B cell (primary cell): ENCODE results near the gene PTPRS. TPM values are rescaled to one million over a fixed set of nuclear protein-coding genes. Genes with fewer than 3 reads are reported as not detected.

Experiments
- ATAC-seq: fragments of 200-7000 bp; cut with Tn5 transposase; one replicate; pipeline ENCODE4 v1.10.0; 2021; ENCODE audit warnings: low read depth, mild to moderate bottlenecking, moderate number of reproducible peaks, moderate library complexity
- CTCF ChIA-PET: fragments of 350-600 bp; sonication (Branson Sonifier 250); formaldehyde crosslinking; loops from one replicate; lab custom pipeline; 2021; ENCODE audit warnings: antibody characterized with exemption, inconsistent platforms; lab: Charles Lee
- POLR2A ChIA-PET: fragments of 350-600 bp; sonication (Branson Sonifier 250); formaldehyde crosslinking; loops from one replicate; lab custom pipeline; 2021; ENCODE audit warnings: antibody characterized with exemption; lab: Charles Lee
- DNase-seq: peaks from one replicate; pipeline ENCODE4 v3.0.0; 2013
- H2AFZ ChIP-seq: 2 replicates; pipeline ENCODE4 v1.6.1; 2012; ENCODE audit warnings: mild to moderate bottlenecking, low read depth, low read length; ENCODE audit not compliant: insufficient read depth, poor library complexity, severe bottlenecking
- H3K27ac ChIP-seq, 2 donors: 1 replicate in 1 of 2; 2 replicates in 1 of 2; pipeline ENCODE4 v1.5.1; 2012 to 2013; ENCODE audit warnings: low read length in 2 of 2, mild to moderate bottlenecking in 2 of 2, moderate library complexity in 1 of 2
- H3K27me3 ChIP-seq, 4 experiments: fragments of 200-600 bp in 1 of 4; sonication (generic) in 1 of 4; replicated peaks in 1 of 4; 1 replicate in 2 of 4; 2 replicates in 2 of 4; pipeline versions ENCODE4 v1.6.1 to v1.7.0; 2013 to 2016; ENCODE audit warnings: low read length in 3 of 4, mild to moderate bottlenecking in 2 of 4, mixed read lengths in 1 of 4, moderate library complexity in 1 of 4; ENCODE audit not compliant: insufficient read depth in 4 of 4, control insufficient read depth in 3 of 4; ENCODE audit errors: control extremely low read depth in 1 of 4
- H3K36me3 ChIP-seq, 2 experiments: replicated peaks in 1 of 2; 1 replicate in 1 of 2; 2 replicates in 1 of 2; pipeline versions ENCODE4 v1.6.1 to v1.7.1; 2013; ENCODE audit warnings: low read length in 1 of 2; ENCODE audit not compliant: insufficient read depth in 2 of 2, control insufficient read depth in 1 of 2; ENCODE audit errors: control extremely low read depth in 1 of 2, extremely low read depth in 1 of 2
- H3K4me1 ChIP-seq, 2 donors: fragments of 200-600 bp in 1 of 2; sonication (generic) in 1 of 2; 1 replicate in 1 of 2; 2 replicates in 1 of 2; pipeline versions ENCODE4 v1.5.1 to v1.6.1; 2013 to 2017; ENCODE audit warnings: low read length in 2 of 2; ENCODE audit not compliant: control insufficient read depth in 2 of 2, insufficient read depth in 2 of 2
- H3K4me2 ChIP-seq: replicated peaks from 2 replicates; pipeline ENCODE3; 2012; ENCODE audit warnings: mild to moderate bottlenecking, low read depth, low read length; ENCODE audit not compliant: poor library complexity, severe bottlenecking
- H3K4me3 ChIP-seq, 5 experiments: fragments of 200-600 bp in 1 of 5; sonication (generic) in 1 of 5; 1 replicate in 3 of 5; 2 replicates in 2 of 5; pipeline versions ENCODE4 v1.5.1 to v1.7.0; 2011 to 2016; ENCODE audit warnings: low read length in 4 of 5, mild to moderate bottlenecking in 4 of 5, low read depth in 2 of 5, control low read depth in 1 of 5, moderate library complexity in 1 of 5; ENCODE audit not compliant: insufficient read depth in 1 of 5; ENCODE audit errors: control extremely low read depth in 1 of 5, extremely low read depth in 1 of 5
- H3K79me2 ChIP-seq: fragments of 200-600 bp; sonication (generic); one replicate; pipeline ENCODE4 v1.6.0; 2016; ENCODE audit warnings: low read length; ENCODE audit not compliant: control insufficient read depth, insufficient read depth
- H3K9ac ChIP-seq: fragments of 200-600 bp; sonication (generic); 2 replicates; pipeline ENCODE4 v1.6.1; 2017; ENCODE audit warnings: mild to moderate bottlenecking, low read length, moderate library complexity
- H3K9me3 ChIP-seq, 3 donors: one replicate each; pipeline versions ENCODE4 v1.6.1 to v1.7.1; 2013; ENCODE audit warnings: low read length in 2 of 3; ENCODE audit not compliant: control insufficient read depth in 2 of 3, insufficient read depth in 1 of 3; ENCODE audit errors: control extremely low read depth in 1 of 3
- H4K20me1 ChIP-seq: 2 replicates; pipeline ENCODE4 v1.6.0; 2012; ENCODE audit warnings: mild to moderate bottlenecking, low read length; ENCODE audit not compliant: insufficient read depth, control insufficient read depth, poor library complexity, severe bottlenecking
- H3K27ac Mint-ChIP-seq: one replicate; pipeline ENCODE4 v1.8.0; 2021; ENCODE audit warnings: mixed read lengths
- H3K27me3 Mint-ChIP-seq: one replicate; pipeline ENCODE4 v1.8.0; 2021; ENCODE audit warnings: mixed read lengths
- H3K4me1 Mint-ChIP-seq: one replicate; pipeline ENCODE4 v1.8.0; 2021; ENCODE audit warnings: mixed read lengths
- H3K4me3 Mint-ChIP-seq: one replicate; pipeline ENCODE4 v1.8.0; 2021; ENCODE audit warnings: mixed read lengths
- H3K9me3 Mint-ChIP-seq: one replicate; pipeline ENCODE4 v1.8.0; 2022; ENCODE audit warnings: mixed read lengths; ENCODE audit not compliant: insufficient read depth
- CTCF ChIP-seq: fragments of 200-600 bp; IDR thresholded peaks from one replicate; pipeline ENCODE4 v1.8.0; 2022; ENCODE audit warnings: antibody characterized with exemption, mild to moderate bottlenecking
- EZH2 ChIP-seq: IDR thresholded peaks from 2 replicates; pipeline ENCODE4 v1.6.1; 2012; ENCODE audit warnings: borderline replicate concordance, low read depth, mild to moderate bottlenecking, moderate library complexity, low read length; ENCODE audit not compliant: insufficient read depth, poor library complexity, severe bottlenecking
- WGBS: methylation state at CpG from one replicate; pipeline ENCODE4 v1.1.5; 2013; ENCODE audit warnings: missing lambda C conversion rate; ENCODE audit not compliant: insufficient coverage; 5-methylcytosine and 5-hydroxymethylcytosine counted together
- intact Hi-C: fragments of 100-400 bp; cut with micrococcal nuclease; formaldehyde crosslinking; loops from one replicate; pipeline ENCODE4 v1.10.0; 2022
- polyA plus RNA-seq: library from polyadenylated mRNA; depleted of rRNA; stranded (reverse); fragments of >200 nt; gene quantifications from 2 replicates; pipeline ENCODE4 v1.2.3, GENCODE V29; 2012
- total RNA-seq, 2 donors: library from RNA; stranded (reverse); fragments of 120-200 nt in 1 of 2; gene quantifications; 1 replicate in 1 of 2; 2 replicates in 1 of 2; pipeline versions ENCODE4 v1.2.3 to v1.2.4, GENCODE V29; 2013 to 2022

Gene PTPRS
- total and polyA plus RNA-seq, 2 donors (not counting 1 experiment from before 2014, with no cell fraction given), result 6.5 to 10.0 TPM

DNA sequence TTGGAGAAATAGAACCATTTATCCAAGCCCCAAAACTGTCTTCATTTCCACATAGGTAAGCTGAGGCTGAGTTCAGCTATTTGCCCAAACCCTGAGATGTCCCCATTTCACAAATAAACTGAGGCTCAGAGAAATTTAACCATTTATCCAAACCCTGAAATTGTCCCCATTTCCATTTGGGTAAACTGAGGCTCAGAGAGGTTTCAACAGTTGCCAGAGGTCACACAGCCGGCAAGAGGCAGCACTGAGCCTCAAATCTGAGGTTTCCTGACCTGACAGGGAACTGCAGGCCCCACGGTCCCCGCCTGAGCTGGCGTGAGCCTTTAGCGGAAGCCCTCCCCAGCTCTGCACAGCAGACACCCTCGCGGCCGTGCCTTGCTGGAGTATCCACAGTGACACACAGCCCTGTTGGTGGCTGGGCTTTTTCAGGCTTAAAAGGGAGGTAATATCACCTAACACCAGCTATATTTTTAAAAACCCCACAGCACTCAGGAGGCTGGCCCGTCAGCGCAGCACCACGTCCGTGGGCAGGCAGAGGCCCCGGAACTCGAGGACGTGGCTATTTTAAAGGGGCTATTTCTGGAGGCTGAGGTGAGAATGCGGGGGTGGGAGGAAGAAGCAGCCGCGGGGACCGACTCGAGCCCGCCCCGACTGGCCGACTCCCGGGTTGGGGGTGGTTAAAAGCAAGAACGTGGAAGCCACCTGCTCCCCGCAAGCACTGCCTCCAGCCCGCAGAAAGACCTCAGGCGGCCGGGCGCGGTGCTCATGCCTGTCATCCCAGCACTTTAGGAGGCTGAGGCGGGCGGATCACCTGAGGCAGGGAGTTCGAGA lies 18.5 kb downstream of the PTPRS start:
- H3K4me2 ChIP-seq, result peak overlapping the region; percentile 88
- peak overlapping the region; percentile 48 to 64 for H3K27ac ChIP-seq
- POLR2A ChIA-PET, result no interaction called here
- no peaks in the 10 kb centered on the region for H4K20me1 ChIP-seq
- Mint-ChIP-seq H3K4me3 (peak overlapping the region; percentile 76), H3K27me3 (peaks cover 5% of the 10 kb centered on the region), H3K9me3 (no peaks in the 10 kb centered on the region), H3K27ac (peak overlapping the region; percentile 53), H3K4me1 (peaks cover 13% of the 10 kb centered on the region)
- intact Hi-C loops, result no loop called here
- H2AFZ ChIP-seq, result peak overlapping the region; percentile 63
- CTCF ChIA-PET, result interaction anchor here (1.0 to 1.3 kb wide), 3 partner anchors 8 to 55 kb away, joined by 3 to 9 read pairs (median 4); no protein-coding TSS in a partner anchor
- 10% methylated on average over 31 of the region's 34 CpGs for WGBS
- H3K36me3 ChIP-seq, result no peaks in the 10 kb centered on the region
- H3K9ac ChIP-seq, result peak overlapping the region; percentile 63
- TF ChIP-seq EZH2, result no peak
- TF ChIP-seq CTCF, result peak; percentile 26
- H3K79me2 ChIP-seq, result no peaks in the 10 kb centered on the region
- peak overlapping the region in 4 of 5 experiments; percentile 31 to 54 (median 44) for H3K4me3 ChIP-seq
- peaks cover 0 to 21% (median 5%) of the 10 kb centered on the region in 3 donors for H3K9me3 ChIP-seq
- H3K4me1 ChIP-seq, result peaks cover 10 to 12% of the 10 kb centered on the region in 2 donors
- peak; percentile 68 for DNase-seq
- H3K27me3 ChIP-seq, result peaks cover 0 to 10% (median 1%) of the 10 kb centered on the region in 4 experiments
- ATAC-seq, result peak; percentile 79
